ENCODE data around the gene RAD21L1.

The RAD21L1 gene

GRCh38 chr20:1225783-1226654 is at the start of gene RAD21L1:
Gene RAD21L1, plus strand, starts transcription at chr20:1226044. Its CDS starts 2,410 bp downstream, at chr20:1228454.
- DNase-seq = peak; percentile 60

- no peak for DNase-seq
These were observed 48.2 kb upstream of the RAD21L1 start for GRCh38 chr20:1177680-1178079.

GRCh38 chr20:1178103-1178502 is 47.7 kb upstream of the RAD21L1 start:
- DNase-seq = no peak

- no peak for DNase-seq
These were observed 47.2 kb upstream of the RAD21L1 start for GRCh38 chr20:1178623-1179022.

GRCh38 chr20:1180949-1181348 is 44.9 kb upstream of the RAD21L1 start:
- DNase-seq = no peak

- DNase-seq = peak; percentile 51
These were observed 43.7 kb upstream of the RAD21L1 start for GRCh38 chr20:1182106-1182505.

GRCh38 chr20:1183153-1183552 is 42.7 kb upstream of the RAD21L1 start:
- DNase-seq = no peak

- DNase-seq = no peak
These were observed 41.6 kb upstream of the RAD21L1 start for GRCh38 chr20:1184260-1184637.

- DNase-seq = no peak
These were observed 41.1 kb upstream of the RAD21L1 start, which contains the start of gene TMEM74B for GRCh38 chr20:1184638-1185315. Gene TMEM74B, minus strand, starts transcription at chr20:1184981. Its CDS starts 1,180 bp downstream, at chr20:1183801.

GRCh38 chr20:1185316-1185741 is 40.5 kb upstream of the RAD21L1 start:
- no peak for DNase-seq

- peak; percentile 39 for DNase-seq
These were observed 40.0 kb upstream of the RAD21L1 start for GRCh38 chr20:1185790-1186334.

- no peak for DNase-seq
These were observed 39.4 kb upstream of the RAD21L1 start for GRCh38 chr20:1186367-1186991.

GRCh38 chr20:1187605-1188171 is 38.2 kb upstream of the RAD21L1 start:
- peak; percentile 19 for DNase-seq

GRCh38 chr20:1188347-1188746 is 37.5 kb upstream of the RAD21L1 start:
- no peak for DNase-seq

- no peak for DNase-seq
These were observed 36.0 kb upstream of the RAD21L1 start for GRCh38 chr20:1189827-1190226.

- DNase-seq = no peak
These were observed 35.0 kb upstream of the RAD21L1 start for GRCh38 chr20:1190847-1191246.

GRCh38 chr20:1191299-1191698 is 34.5 kb upstream of the RAD21L1 start:
- no peak for DNase-seq

- no peak for DNase-seq
These were observed 30.6 kb upstream of the RAD21L1 start for GRCh38 chr20:1195226-1195625.

- peak; percentile 19 for DNase-seq
These were observed 29.2 kb upstream of the RAD21L1 start for GRCh38 chr20:1196634-1197033.

GRCh38 chr20:1197801-1198200 is 28.0 kb upstream of the RAD21L1 start:
- DNase-seq = no peak

GRCh38 chr20:1198751-1199150 is 27.1 kb upstream of the RAD21L1 start:
- no peak for DNase-seq

GRCh38 chr20:1199212-1199873 is 26.5 kb upstream of the RAD21L1 start:
- DNase-seq = no peak

Data from inflammatory macrophage treated with lipopolysaccharide for 4 hours (primary cell).